NCI-H345 treated with DMSO at 0.1 percent for 48 hours (cell line): ENCODE data around the gene CCDC57.

Experiments used
- DNase-seq: peaks from one replicate; lab custom pipeline; 2025; ENCODE audit not compliant: unreplicated experiment; lab: John Stamatoyannopoulos, UW

CCDC57 gene

DNA sequence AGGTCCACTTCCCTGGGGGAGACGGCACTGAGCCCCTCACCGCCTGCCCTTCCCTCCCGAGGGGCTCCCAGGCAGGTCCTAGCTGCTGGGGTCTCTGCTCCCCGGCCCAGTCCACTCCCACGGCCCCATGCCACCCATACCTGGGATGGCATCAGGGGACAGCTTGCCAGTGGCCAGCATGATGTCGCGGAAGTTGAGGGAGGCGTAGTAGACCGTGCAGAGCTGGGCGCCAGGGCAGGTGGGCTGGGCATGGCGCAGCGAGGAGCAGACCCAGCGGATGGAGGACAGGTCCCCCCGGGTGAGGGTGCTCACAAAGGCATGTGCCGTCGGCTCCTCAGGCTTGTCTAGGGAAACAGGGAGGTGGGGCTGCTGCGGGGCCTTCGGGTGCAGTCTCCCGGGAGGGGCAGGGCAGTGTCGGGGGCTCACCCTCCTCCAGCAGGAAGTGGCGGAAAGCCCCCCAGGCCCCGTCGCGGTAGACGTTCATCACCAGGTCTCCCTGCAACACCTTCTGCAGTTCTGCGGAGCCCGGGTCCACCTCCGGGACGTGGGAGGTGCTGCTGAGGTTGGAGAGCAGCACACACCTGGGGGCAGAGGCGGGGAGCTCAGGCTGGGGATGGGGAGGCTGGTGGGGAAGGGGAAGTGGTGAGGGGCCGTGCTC, 128.1 kb downstream of the CCDC57 start:
- DNase-seq = no peak

DNA sequence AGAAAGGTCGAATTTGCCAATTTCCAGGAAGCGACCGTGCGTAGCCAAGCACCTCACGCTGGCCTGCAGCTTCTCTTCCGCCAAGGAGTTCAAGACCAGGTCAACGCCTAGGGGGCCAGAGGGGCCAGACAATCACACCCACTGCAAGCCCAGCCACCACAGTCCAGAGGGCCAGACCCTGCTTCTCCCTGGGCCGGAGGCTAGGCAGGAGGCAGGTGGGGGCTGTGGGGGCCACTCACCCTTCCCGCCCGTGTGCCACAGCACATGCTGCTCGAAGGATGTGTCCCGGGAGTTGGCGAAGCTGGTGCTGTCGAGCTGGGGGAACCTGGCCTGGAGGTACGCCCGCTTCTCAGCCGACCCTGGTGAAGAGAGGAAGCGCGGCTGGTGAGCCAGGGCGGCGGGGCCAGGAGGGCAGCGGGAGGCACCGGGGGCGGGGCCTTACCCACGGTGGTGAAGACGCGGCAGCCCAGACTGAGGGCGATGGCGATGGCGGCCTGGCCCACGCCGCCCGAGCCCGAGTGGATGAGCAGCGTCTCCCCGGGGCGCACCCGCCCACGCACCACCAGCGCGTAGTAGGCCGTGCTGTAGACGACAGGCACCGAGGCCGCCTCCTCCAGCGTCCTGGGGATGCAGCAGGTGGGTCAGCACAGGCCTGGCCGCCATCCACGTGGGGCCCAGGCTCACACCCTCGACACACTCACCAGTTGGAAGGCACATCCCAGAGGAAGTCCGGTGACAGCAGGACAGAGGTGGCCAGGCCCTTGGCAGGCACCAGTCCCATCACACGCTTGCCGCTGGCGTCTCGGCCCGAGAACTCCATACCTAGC, 128.9 kb downstream of the CCDC57 start:
- DNase-seq = no peak

DNA sequence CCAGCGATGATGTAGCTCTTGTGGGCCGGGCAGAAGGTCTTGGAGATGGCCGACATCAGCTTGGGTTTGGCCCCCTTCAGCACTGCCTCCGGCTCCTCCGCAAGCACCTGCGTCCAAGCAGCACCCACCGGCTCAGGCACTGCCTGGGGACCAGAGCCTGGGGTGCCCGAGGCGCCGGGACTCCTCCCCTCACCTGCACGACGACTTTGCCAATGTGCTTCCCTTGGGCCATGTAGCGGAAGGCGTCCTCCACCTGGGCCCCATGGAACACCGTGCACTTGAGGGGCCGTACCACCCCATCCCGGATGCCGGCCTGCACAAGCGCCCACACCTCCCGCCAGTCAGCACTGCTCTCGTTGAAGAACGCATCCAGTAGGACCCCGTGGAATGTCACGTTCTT, 129.6 kb downstream of the CCDC57 start:
- no peak for DNase-seq

DNA sequence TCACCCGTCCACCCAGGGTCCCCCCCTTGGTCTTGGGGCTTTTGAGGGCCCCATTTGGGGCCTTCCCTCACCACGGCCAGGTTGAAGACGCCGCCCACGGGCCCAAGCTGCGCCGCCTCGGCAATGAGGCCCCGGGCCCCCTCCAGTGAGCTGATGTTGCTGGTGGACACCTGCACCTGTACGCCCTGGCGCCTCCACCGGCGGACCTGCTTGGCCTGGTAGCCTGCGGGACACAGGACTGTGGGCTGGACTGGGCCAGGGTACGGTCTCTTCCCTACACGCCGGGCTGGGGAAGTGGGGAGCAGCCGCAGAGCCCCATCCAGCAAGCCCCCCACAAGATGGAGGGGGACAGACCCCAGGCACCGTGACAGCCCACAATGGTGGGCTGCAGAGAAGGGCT, 130.2 kb downstream of the CCDC57 start:
- DNase-seq = no peak

DNA sequence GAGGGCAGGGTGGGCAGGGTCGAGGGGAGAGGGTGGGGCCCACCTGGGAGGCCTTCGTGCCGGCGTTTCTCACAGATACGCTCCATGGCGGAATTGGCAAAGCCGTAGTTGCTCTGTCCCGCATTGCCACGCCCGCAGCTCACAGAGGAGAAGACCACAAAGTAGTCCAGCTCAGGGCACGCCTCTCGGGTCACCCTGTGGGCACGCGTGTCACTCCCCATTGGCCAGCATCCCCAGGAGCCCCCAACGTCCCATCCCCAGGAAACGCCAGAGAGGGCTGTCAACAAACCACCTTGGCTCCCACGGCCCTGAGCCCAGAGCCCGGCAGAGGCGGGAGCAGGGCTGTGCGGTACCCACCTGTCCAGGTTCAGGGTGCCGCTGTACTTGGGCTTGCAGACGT, 130.7 kb downstream of the CCDC57 start:
- DNase-seq = no peak

DNA sequence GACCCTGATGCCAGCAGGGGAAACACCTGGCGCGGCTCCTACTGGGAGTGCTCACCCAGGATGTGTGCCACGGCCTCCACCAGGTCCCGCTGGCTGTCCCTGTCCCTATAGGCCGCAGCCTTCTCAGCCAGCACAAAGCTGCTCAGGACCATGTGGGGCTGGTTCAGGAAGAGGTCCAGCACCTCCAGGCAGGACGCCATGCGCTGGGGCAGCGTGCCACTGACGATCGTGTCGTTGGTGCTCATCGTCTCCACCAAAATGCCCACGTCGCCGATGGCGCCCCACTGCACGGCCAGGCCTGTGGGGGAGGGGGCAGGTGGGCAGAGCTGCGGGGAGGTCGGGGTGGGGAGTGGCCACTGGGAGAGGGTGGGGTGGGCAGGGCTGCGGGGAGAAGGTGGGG, 131.1 kb downstream of the CCDC57 start:
- no peak for DNase-seq

DNA sequence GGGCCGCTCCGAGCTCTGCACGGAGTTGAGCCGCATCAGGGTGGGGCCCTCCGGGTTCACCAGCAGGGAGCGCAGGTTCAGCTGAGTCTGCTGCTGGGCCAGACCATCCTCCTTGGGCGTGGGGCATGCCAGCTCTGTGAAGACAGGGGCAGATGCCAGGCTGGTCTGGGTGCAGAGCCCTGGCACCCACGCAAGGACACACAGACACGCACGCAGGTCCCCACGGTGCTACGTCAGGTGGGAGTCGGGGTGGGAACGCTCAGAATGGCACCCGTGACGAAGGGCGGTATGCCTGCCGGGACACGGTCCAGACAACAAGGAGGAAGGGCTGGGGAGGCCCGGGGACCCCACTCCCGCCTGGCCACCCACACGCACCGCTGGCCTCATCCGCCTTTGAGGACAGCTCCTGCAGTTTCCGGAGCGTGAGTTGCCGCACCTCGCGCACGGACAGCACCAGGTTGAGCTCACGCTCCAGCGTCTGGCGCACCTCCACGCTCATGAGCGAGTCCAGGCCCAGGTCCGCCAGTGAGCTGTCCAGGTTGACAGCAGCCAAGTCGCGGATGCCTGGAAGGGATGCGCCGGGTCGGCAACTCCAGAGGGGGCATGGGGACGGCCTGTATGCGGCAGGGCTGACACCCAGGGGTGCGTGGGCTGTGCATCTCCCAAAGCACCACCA, 131.7 kb downstream of the CCDC57 start:
- no peak for DNase-seq

DNA sequence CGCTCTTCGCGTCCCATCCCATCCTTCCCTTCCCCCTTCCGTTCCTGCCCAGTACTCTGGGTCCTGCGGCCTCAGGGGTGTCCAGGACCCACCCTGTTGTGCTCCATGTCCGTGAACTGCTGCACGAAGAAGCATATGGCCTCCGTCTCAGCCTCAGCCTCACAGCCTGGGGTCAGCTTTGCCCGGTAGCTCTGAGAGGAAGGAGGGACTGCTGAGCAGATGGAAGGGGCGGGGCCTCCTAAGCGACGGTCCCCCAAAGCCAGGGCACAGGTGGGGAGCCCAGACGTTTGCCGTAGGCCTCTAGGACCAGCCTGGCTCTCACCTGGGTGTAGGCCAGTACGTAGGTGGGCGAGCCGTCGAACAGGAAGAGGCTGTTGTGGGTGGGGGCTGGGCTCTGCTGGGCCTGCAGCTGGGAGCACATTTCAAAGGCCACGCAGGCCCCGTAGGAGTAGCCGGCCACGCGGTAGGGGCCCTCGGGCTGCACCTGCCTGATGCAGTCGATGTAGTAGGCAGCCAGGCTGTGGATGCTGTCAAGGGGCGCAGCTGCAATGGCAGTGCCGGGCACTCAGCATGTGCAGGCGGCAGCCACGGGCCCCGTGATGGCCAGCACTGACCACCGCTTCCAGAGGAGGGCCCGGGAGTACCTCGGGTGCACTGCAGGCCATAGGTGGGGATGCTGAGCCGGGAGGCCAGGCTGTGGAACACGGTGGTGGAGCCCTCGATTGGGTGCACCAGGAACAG, 132.4 kb downstream of the CCDC57 start:
- DNase-seq = no peak

DNA sequence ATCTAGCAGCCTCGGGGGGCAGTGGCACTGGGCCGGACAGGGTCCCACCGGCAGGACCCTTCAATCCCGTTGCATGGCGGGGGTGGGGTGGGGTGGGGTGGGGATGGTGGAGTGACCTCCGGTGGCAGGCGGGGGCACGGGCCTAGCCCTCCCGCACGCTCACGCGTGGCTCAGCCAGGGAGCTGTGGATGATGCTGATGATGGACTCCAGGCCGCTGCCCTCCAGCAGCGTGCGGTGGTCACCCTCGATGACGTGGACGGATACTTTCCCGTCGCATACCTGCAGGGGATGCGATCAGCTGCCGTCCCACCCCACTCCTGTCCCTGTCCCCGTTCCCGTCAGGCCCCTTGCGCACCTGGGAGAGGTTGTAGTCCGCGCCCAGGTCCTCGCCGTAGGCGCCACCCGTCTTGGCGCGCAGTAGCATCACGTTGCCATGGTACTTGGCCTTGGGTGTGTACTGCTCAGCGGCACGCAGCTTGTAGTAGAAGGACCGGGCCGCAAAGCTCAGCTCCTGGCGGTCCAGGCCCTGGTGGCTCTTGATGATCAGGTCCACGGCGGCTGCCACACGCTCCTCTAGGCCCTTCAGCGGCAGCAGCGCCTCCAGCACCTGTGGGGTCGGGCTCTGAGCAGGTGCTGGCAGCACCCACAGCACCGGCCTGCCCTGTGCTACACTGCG, 133.5 kb downstream of the CCDC57 start:
- DNase-seq = no peak

DNA sequence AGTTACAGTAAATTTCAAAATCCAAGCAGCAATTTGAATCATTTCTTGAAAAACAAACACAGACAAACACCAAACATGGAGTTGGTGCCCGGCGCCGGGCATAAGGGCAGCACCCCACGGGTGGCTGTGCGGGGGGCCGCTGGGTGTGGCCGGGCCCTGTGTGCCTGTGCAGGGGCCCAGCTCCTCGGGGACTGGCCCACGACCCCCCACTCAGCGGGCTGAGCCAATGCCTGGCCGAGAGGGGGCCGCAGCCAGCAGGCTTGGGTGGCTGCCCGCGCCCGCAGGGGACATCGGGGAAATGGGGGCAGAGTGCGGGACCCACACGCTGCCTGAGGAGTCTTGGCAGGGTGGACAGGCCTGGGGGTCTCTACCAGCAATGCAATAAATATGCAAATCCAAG, 134.2 kb downstream of the CCDC57 start:
- no peak for DNase-seq

DNA sequence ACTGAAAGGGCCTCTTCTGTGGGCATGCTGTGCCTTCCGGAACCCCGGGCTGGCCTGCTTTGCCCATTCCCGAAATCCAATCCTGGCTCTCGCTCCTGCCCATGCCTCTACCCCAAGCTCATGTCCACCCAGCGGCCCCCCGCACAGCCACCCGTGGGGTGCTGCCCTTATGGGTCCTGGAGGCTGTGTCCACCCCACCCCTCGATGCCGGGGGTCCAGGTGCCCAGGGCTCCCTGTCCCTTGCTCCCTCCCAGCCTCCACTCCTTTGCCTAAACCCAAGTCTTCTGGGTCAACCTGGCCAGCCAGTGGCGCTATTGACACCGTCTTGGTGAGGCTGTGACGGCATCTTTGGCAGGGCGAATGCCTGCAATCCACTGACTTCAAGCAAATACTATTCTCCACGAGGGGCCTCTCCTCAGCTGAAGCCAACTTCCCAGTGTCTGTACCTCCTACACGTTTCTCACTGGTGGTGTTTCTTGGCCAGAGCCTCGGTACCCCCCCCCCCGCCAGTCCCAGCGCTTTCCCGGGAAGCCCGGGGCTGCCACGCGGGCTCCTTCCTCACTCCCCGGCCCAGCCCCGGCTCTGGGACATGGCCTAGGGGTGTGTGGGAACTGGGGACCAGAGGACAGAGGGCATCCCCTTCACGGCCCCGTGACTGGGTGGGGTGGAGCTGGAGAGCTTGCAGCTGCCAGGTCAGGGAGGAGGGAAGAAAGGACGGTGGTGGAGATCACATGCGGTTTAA, 134.9 kb downstream of the CCDC57 start:
- DNase-seq = no peak

DNA sequence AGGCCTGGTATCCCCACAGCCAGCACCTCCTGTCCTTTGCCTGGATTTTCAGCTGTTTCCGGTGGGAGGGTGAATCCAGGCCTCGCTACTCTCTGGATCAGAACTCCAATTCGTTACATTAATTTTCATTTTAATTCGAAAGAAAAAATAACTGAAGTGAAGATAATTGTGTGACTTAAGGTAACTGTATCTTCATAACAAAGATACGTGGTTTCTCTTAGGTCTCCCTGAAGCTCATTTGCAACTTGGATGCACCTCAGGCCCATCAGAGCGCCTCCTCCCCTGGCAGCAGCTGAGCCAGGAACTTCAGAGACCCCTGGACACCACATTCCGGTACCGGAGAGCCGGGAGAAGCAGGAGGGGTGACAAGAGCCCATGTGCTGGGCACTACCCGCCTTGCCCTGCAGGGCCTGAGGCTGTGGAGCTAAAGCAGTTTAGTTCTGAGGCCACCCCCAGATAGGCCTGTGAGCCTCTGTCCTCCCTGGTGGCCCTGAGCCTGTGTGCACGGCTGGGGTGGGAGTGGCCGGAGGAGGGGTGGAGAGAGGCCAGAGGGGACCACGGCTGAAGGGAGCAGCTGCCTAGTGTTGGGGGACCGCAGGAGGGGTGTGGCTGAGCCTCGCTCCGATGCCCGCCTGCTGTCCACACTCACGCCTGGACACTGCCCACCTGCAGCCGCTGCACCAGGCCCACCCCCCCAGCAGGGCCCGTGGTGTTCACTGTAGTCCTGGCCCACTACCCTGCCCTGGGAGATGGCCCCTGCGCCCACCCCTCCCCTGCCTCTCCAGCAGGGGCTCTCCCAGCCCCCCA, 135.7 kb downstream of the CCDC57 start:
- DNase-seq = no peak

DNA sequence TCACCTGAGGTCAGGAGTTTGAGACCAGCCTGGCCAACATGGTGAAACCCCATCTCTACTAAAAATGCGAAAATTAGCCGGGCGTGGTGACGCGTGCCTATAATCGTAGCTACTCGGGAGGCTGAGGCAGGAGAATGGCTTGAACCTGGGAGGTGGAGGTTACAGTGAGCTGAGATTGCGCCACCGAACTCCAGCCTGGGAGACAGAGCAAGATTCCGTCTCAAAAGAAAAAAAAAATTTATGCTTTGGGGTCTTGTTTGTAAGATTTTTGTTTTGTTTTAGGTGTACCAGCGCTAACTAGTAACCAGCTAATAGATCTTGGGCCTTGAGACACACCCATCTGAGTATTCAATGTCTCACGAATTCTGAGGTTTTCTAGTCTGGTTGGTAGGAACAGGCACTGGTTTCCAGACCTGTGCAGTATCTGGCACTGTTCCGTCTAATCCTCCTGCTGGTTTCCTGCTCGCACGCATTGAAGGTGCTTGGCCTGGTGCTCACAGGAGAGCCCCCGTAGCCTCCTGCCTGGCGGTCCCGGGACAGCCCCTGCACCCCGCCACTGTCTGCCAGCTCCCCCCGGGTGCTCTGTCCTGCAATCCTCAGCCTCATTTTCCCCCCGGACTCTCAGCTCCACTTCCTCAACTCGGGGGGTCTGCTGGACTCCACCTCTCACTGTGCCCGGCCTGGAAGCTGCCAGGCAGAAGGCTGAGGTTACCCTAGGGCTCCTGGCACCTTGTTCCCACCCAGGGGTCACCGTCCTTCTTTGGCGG, 136.4 kb downstream of the CCDC57 start:
- no peak for DNase-seq

DNA sequence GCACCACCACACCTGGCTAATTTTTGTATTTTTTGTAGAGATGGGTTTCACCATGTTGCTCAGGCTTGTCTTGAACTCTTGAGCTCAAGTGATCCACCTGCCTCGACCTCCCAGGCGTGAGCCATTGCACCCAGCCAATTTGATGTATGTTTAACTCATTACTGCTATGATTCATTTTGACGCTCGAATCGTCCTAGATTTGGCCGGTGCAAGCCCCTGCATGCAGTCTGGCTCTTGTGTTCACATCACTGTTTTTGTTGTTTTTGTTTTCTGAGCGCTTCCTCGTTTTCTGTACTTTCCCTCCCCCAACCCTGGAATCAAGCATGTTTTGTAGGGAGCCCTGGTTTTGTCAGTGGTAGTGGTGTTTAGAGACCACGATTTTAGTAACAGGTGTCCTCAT, 139.2 kb downstream of the CCDC57 start:
- DNase-seq = no peak

DNA sequence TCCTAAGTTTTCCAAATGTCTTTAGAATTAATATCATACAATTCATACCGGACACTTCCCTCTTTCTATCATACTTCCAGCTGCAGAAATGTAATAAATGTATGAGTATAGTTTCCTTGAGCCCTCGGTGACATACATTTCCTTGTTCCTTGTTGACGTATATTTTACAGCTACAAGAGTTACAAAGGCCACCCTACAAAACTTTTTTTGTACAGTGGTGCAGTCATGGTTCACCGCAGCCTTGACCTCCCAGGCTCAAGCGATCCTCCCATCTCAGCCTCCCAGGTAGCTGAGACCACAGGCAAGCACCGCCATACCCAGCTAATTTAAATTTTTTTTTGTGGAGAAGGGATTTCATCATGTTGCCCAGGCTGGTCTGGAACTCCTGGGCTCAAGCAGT, 139.8 kb downstream of the CCDC57 start:
- DNase-seq = no peak

DNA sequence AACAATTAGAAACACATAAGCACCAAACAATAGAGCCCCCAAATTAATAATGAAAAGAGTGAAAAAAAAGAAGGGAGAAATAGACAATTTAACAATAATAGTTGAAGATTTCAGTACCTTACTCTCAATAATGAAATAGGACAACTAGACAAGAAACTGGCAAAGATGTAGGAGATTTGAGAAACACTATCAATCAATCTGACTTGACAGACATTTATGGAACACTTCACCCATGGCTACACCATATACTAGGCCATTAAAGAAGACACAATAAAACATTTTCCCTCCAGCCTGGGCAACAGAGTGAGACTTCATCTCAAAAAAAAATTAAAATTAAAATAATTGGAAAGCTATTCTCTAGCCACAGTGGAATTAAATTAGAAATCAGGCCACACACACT, 142.0 kb downstream of the CCDC57 start:
- no peak for DNase-seq

DNA sequence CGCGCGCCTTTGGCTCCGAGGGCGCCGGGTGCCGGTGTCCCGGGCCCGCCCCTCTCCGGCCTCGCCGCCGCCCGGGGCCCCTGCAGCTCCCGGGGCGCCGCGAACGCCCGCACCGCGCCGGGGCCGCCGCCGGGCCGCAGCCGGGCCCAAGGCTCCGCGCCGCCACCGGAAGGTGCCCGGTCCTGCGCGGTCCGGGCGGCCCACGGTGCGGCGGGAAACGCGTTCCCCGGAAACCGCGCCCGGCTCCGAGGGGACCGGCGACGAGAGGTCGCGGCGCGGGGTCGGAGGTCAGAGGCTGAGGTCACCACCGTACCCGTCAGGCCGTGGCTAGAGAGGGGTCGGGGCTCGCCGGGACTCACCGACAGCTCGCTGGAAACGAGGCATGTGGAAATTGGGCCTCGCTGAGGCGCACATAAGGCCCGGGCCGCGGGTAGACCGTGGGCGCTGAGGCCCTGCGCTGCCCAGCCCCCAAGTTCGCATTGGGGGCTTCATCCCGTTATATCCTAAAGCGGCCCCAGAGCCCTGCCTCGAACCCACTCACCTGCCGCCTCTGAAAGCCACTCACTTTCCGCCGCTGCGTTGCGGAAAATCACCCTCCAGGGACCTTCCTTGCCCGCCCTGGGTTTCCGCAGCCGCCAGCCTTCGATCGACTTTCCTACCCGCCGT, 146.9 kb downstream of the CCDC57 start, which contains the start of gene DUS1L:
Gene DUS1L, minus strand, starts transcription at position 167 of the 666 bp plus-strand sequence. CDS start 745 bp downstream, outside the sequence.
- DNase-seq = peak; percentile 29

DNA sequence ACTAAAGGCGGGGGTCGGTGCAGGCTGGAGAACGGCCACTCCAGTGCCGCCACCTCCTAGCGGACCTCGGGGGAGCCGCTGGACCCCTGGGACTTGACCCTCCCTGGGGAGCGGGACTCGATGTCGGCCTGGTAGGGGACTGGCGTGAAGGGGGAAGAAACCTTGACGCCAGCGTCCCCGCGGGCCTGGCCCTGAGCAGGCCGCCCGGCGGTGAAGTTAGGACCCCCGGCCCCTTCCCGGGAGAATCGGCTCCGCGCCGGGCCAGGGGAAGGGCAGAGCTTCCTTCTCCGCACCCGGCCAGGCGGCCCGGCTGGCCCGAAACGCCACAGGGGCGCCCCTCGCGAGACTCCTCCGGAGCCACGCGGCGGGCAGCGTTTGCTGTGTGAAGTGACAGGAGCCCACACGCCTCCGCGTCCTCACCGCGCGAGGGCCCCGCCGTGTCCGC, 147.4 kb downstream of the CCDC57 start:
- DNase-seq = no peak
